Putamen (tissue), 1 donor: ENCODE results near the gene CBLN1.

ENCODE experiments used
- DNase-seq: peaks from one replicate; pipeline ENCODE4 v3.0.0-alpha.2; 2016; ENCODE audit warnings: low spot score

The CBLN1 gene

DNA sequence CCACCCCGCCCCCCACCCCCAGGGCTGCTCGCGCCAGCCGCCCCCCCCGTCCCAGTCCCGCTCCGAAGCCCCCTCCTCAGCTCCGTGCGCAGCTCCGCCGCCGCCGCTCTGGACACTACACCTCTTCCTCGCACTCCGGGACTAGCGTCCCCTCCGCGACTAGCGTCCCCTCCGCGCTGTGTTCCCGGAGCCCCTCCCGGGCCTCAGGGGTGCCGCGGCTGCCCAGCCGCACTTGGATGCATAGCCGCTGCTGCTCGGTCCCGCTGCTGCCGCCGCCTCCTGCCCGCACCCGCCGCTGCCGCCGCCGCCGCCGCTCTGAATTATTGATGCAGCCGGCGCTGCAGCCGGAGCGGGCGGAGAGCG, at the start of gene CBLN1:
TSS of gene CBLN1 (minus strand) at position 359 of the 363 bp plus-strand sequence. CDS start 373 bp downstream, outside the sequence.
- no peak for DNase-seq

DNA sequence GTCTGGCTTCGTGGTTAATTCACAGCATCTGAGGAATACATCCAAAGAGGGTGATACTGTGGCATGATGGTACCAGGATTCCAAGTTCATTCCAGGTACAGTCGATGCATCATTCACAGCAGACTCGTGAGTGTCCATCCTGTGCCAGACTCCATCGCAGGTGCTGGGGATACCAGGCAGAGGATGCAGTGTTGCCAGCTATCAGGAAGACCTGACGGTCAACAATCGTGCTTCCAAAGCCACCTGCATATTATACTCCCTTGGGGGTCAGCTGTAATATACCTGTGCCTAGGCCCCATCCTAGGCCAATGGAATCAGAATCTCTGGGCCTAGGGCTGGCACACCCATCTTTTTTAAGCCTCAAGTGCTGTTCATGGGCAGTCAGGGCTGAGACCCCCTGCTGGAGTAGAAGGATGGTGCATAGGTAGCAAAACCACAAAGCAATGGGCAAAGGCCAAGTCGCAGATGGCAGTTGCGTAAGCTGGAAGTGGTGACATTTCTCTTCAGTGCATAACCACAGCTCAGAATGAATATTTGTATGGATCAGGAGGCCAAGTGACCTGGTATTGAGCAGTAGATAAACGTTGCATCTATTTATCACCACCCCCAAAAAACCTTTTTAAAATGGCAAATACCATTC, 49.0 kb upstream of the CBLN1 start:
- no peak for DNase-seq

DNA sequence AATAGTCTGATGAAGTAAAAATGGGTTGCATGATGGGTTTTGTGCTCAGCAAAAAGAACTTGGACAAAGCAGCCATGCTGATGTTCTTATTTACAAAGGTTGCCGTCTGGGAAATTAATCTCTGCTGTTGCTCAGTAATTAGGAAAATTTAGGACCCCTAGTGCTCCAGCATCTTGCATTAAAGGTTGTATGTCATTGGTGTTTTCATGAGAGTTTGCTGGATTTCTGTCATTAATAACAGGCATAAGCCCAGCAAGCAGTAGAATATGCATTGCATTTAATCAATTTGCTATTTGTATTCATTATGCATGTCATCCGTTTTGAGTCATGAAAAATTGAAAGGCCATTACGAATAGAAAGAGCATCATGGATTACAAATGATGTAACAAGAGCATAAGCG, 46.7 kb upstream of the CBLN1 start:
- DNase-seq: no peak

DNA sequence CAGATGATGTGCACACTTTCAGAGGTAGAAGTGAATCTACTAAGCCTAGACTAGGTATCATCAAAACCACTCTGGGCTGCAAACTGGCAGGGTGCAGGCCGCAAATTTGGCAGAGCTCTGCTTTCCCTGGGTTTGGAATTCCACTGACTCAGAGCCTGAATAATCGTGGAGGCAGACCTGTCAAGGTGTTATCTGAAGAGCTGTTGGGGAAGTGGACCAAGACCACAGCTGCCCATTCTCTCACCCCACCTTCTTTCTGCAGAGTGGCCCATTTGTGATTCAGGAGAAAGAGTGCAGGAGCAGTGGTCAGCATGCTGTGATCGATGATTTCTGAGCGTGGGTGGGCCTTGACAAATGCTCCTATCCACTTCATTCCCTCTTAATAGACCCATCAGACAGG, 45.8 kb upstream of the CBLN1 start:
- DNase-seq: no peak

DNA sequence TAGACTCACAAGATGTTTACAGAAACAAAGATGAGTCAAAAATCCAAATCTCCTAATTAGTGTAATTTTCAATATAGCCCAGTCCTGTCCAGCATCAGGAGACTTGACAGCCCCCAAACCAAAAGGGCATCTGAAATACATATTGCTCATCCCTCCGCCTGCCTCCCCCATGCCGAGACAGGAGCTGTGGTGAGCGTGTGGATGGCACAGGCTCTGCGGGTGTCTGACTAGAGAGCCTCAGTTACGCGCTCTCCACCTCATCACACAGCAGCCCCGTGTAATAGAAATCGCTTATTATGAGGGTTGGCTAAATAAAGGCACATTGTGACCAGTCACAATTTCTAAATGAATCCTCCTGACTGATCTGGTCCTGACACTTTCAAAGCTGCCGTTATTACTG, 43.1 kb upstream of the CBLN1 start:
- DNase-seq: no peak

DNA sequence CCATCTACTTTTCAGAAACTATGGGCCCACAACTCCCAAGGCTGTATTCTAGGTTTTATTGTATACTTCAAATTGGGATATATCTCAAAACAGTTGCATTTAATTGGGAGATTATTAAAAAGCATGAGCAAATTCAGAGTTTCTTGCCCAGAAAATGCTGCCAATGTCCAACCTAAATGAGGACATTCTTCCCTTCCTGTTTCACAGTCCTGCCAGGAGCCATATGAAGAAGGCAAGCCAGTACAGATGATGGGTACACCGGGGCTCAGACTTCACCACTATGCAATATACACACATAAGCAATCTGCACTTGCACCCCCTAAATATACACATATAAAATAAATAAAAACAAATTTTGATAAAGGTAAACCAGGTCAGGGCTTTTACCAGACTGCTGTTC, 34.0 kb upstream of the CBLN1 start:
- no peak for DNase-seq

DNA sequence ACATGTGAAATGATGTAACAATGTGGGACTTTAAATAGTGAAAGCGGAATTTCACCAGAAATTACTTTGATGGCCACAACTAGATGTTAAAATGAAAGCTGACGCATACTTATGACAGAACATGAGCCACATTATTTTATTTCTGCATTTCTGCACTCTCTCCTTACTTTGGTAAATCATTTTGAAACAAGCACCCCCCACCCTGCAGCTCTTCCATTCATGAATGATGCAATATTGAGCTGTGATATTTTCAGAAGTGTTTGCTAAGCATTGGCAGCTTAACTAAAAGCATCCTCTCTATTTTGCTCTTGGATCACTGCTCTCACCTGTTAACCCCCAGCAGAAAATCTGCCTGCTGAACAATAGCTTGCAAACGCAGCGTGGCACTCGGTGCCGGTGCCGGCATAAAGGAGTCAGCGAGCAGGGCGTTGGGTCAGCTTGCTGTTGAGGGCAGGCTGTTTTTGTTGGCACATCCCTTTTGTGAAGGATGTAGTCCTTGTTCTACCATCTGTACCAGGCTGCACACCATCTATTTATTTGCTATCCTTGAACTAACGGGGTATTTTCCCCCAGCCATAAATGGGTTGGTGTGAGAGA, 30.8 kb upstream of the CBLN1 start:
- no peak for DNase-seq

DNA sequence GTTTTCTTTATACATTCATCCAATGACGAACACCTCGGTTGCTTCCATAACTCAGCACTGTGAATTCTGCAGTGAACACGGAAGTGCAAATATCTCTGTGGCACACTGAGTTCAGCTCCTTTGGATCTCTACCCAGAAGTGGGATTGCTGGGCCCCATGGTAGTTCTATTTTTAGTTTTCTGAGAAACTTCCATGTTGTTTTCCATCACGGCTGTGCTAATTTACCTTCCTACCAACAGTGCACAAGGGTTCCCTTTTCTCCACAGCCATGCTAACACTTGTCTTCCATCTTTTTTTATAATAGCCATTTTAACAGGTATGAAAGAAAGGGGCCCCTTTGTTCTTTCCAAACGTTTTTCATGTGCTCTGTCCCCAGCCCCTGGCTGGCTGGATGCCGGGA, 30.2 kb upstream of the CBLN1 start:
- DNase-seq: no peak

DNA sequence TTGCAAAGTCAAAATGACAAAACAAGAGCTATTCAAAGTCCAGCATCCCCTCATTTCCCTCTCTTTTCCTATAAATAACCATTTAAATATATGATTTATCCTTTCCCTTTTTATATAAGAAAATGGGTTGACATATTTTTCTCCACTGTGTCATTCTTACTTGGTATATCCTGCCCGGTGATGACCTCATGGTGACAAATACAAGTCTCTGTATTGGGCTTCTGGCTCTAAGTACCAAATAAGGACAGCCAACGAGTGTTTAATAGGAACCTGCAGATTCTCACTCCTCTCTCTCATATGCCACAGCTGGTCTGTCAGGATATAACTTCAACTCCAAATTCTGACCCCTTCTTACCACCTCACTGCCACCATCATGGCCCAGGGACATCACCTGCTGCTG, 25.5 kb upstream of the CBLN1 start:
- DNase-seq: no peak

DNA sequence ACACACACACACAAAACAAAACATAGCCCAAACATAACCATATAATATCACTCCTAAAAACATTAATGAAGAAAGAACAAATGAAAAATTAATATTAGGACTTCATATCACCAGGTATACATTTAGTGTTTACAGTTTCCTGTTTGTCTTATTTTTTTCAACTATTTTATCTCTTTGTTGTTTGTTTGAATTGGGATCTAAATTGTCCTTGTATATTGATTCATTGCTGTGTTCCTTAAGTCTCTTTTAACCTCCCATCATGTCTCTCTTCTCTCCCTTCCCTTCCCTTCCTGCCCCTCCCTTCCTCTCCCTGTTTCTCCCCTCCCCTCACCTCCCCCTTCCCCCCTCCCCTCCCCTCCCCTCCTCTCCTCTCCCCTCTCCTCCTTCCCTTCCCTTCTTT, 23.8 kb upstream of the CBLN1 start:
- no peak for DNase-seq

DNA sequence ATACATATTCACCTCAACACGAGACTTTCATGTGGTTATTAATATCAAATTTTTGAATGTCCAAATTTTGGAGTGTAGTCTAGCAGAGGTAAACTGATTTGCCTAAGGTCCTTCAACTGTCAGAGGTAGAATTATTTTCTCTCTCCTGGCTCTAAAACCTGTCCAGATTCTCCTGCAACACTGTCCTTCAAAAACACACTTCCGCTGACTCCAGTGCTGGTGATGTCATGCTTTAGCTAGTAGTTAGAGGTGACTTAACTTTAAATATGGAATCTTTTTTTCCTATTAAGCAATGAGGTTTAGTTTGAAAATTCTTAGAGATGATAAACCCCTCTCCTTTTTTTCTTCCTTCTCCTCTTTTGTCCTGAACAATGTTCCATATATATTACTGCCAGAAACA, 10.8 kb upstream of the CBLN1 start:
- DNase-seq: no peak

DNA sequence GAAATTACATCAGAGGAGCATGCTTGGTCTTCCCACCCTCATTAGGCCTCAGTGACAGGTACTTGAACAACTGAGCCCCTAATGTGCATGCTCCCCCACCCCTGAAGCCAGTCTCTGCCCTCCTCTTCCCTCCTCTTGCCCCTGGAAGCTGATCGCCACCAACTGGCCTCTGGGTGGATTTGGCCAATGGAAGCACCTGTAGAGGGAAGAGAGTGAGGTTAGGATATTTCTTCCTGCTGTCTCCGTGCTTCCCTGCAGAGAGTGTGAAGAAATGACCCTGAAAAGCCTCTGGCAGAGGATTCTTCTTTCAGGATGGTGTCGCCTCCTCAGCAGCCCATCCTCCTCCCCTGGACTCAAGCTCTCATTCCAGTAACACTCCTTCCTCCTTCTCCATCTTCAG, 5.9 kb upstream of the CBLN1 start:
- DNase-seq: no peak

DNA sequence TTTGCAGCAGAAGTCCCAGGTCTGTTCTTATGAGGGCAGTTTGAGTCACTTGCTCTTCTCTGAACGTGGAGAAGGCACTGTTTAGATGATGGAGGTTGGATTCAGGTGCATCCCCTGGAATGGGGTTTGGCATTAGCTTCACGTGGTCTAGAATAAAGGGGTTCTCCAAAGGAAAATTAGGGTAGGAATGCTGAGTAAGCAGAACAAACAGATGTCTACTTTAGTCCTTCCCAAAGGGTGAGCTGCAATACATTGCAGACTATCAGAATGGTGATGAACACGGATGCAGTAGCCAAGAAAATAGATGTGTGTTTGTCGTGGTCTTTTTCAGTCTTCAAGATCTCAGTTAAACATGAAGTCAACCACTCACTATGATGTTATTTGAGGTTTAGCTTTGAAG, 3.3 kb upstream of the CBLN1 start:
- DNase-seq: no peak

DNA sequence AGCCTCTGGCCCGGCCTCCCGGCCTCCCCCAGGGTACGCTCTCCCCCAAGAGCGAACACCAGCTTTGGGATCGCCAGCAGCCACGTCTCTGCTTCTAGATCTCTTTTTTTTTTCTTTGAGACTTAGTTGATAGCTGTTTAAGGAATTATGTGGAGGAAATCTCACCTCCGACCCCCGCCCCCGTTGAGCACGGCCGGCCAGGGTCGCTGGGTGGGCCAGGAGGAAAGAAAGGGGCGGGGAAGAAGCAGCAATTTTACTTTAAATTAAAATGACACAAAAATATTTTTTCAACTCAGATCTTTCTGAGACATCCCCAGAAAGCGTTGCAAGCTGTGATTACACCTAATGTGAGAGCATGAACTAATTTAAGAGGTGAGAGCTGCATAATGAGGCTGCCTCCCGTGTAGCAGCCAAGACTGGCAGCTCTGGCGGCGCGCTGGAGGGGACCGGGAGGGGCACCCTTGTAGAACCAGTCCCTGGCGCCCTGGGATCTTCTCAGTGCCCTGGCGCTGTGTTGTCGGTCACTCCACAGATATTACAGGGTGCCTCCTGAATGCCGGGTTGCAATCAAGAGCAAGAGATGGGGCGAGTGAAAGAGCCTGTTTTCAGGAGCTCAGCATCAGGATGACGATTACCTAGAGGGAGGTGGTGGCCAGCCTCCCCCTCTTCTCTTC, 1.9 kb upstream of the CBLN1 start:
- DNase-seq: no peak

DNA sequence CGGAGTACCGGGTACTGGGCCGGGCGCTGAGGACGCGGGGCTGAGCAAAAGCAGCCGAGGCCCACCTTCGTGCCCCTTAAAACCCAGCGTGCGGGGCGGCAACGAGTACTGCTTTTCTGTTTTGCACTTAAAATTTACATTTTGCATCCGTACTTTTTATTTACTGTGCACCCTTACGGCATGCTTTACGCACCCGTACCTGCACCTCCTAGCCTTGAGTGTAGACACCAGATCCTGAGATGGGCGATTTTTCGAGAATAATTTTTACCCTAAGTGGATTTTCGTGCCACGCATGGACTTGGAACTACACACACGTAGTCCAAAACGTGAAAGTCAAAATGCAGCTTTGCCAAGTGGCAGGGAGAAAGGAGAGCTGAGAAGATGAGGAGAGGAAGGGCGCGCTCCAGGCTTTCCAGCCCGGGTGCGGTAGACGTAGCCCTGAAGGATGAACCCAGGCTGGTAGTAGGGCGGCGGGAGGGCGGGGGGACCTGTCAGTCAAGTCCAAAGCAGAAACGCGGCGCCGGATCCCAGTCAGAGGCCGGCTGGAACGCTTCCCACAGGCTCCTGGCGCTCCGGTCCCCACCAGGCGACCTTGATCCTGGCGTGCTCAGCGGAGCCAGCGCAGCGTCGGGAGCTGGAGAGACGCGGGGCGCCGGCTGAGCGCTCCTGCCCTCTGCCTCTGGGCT, 1.2 kb upstream of the CBLN1 start:
- DNase-seq: no peak

DNA sequence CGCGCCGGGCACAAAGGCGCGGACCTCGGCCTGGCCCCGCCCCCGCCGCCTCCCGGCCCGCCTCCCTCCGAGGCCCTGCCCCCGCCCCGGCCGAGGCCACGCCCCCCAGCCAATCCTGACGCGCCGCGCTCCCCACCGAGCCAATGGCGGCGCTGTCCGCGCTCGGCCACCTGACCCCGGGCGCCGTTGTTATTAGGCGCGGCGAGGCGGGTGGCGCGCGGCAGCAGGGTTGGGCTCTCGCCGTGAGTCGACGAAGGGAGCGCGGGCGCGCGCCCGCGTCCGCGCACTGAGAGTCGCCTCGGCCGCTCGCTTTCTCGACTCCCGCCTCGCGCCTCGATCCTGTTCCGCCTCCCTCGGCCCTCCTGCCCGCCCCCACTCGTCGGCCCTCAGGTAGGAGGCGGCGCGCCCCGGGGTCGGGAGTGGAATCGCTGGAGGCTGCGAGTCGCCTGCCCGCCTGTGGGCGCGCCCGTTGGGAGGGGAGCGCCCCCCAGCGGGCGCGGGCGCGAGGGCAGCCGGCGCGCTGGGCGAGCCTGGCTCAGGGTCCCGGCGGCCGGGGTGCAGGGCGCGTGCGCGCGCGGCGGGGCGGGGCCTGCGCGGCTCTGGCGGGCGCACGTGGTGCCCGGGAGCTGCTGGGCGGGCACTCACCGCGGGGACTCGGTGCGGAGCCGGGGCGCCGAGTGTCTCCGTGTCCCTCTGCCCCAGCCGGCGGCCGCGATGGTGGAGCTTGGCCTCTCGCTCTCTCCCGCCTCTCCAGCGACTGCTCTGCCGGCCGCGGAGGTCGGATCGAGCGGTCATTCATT, 405 bp upstream of the CBLN1 start:
- peak; percentile 89 for DNase-seq

DNA sequence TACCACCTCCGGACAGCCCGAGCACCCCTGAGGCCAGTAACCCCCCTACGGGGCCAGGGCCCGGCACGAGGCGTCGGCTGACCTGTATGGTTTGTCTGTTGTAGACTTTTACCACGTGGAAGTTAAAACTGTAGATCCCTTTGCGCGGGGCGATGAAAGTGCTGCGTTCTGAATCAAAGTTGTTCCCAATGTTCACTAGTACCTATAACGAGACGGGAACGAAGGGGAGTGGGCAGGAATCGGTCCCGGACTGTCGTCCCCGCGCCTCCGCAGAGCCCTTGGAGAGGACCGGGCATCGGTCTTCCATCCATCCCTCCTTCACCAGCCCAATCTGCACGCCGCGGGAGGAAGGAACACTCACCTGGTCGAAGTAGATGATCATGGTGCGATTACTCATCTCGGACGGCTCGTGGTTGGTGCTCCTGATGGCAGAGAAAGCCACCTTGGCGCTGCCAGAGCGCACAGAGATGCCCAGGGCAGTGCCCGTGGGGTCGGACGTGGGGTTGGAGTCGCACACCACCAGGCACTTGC, 732 bp downstream of the CBLN1 start:
- no peak for DNase-seq

DNA sequence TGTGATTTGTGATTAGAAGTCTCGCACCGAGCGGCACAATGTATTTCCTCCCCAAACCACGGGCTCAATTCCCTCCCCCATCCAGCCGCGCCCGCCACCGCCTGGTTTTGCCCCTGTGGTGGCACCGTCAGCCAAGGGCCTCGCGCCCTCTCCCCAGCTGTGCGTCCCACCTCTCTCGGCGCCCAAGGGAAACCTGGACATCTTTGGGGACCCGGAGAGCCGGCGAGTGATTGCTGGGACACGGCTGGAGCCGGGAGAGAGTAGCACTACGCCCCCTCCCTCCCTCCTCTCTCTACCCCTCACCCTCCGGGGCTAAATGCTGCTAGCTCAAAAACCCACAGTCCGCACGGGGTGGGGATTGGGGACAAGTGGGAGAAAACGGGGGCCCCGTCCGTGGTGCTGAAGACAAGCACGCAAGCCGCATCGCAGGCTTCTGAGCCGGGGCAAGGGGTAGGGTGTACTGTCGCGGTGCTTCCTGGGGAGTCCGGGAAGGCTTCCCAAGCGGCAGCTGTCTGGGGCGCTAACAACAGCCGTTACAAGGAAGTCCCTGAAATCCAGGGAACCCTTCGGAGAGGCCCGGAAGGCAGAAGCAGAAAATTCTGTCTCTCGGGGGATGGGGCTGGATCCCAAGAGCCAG, 1.4 kb downstream of the CBLN1 start:
- DNase-seq: no peak

DNA sequence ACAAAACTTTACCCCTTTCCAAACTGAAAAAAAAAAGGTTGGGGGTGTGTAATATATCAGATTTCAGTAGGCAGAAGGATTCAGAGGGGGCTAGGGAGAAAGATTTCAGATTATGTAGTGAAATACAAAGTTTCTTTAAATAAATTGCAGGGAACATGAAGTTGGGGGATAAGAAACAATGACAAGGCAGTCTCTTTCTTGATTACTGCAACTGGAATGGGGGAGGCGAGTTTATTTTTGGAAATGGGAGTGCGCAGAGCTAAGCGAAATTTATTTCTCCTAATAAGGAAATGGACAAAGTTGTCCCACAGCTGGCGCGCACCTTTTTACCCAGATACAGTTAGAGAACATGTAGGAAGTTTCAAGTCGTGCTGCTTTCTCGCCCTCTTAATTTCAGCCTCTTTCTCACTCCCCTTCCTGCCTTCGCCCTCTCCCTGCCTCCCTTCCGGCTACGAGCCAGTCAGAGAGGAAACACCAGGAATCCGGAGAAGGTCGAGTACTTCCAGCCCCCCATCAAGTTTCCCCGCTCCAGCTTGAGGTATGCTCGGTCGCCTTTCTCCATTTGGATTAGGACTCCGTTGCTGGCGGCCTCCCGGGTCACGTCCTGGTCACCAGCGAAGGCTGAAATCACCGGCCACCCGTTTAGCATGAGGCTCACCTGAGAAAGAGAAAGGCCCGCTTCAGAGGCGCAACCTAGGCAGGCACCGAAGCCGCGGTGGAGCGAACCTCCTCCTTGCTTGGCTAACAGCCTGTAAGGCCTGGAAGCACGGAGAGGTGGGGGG, 2.5 kb downstream of the CBLN1 start:
- no peak for DNase-seq

DNA sequence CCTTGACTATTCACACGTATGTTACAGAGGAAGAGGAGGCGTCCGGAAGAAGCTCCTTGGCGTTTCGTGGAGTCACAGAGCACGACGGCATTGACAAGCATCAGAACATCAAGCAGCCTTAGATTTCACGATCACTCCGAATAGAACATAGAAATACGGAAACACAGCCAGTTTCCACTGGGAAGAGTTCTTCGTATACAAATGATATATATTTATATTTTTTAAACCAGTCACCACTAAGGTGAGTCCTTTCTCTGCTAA, 3.1 kb downstream of the CBLN1 start:
- DNase-seq: no peak
